Activated CD4-positive, alpha-beta T cell treated with anti-CD3 and anti-CD28 coated beads, Interleukin-2, amount 50 U/mL, for 4 hours (primary cell): ENCODE results near the gene YWHAQ.

Experiments
- DNase-seq, 2 experiments: peaks; one replicate each; pipeline ENCODE4 v3.0.0-alpha.2; 2020

The YWHAQ gene

GRCh38 chr2:9630736-9631552 is at the start of gene YWHAQ:
Gene YWHAQ, minus strand, starts transcription at chr2:9630997. Its CDS starts 545 bp downstream, at chr2:9630452.
- DNase-seq: peak; percentile 94 to 95

- DNase-seq: no peak
Observed at GRCh38 chr2:9680082-9680481, 49.3 kb upstream of the YWHAQ start.

GRCh38 chr2:9679218-9679617 is 48.4 kb upstream of the YWHAQ start:
- DNase-seq: no peak

- DNase-seq: no peak
Observed at GRCh38 chr2:9678544-9678943, 47.7 kb upstream of the YWHAQ start.

- DNase-seq: no peak
Observed at GRCh38 chr2:9675415-9676351, 44.9 kb upstream of the YWHAQ start.

GRCh38 chr2:9674891-9675414 is 44.2 kb upstream of the YWHAQ start:
- DNase-seq: no peak

GRCh38 chr2:9673914-9674481 is 43.2 kb upstream of the YWHAQ start:
- DNase-seq: no peak

- DNase-seq: no peak
Observed at GRCh38 chr2:9668687-9669345, 38.0 kb upstream of the YWHAQ start.

- DNase-seq: no peak
Observed at GRCh38 chr2:9667826-9668225, 37.0 kb upstream of the YWHAQ start.

- no peak for DNase-seq
Observed at GRCh38 chr2:9666306-9666705, 35.5 kb upstream of the YWHAQ start.

- no peak for DNase-seq
Observed at GRCh38 chr2:9665898-9666297, 35.1 kb upstream of the YWHAQ start.

GRCh38 chr2:9664365-9664764 is 33.6 kb upstream of the YWHAQ start:
- DNase-seq: no peak

- DNase-seq: no peak
Observed at GRCh38 chr2:9663008-9663879, 32.4 kb upstream of the YWHAQ start.

GRCh38 chr2:9661261-9661660 is 30.5 kb upstream of the YWHAQ start:
- no peak for DNase-seq

- DNase-seq: no peak
Observed at GRCh38 chr2:9660781-9661180, 30.0 kb upstream of the YWHAQ start.

GRCh38 chr2:9660154-9660553 is 29.4 kb upstream of the YWHAQ start:
- DNase-seq: no peak

GRCh38 chr2:9658972-9659371 is 28.2 kb upstream of the YWHAQ start:
- DNase-seq: no peak

- DNase-seq: no peak
Observed at GRCh38 chr2:9657731-9658130, 26.9 kb upstream of the YWHAQ start.

- no peak for DNase-seq
Observed at GRCh38 chr2:9657083-9657482, 26.3 kb upstream of the YWHAQ start.

- peak; percentile 34 to 42 for DNase-seq
Observed at GRCh38 chr2:9656270-9656766, 25.5 kb upstream of the YWHAQ start.
